ENCODE results near the gene SNX22. TPM values are rescaled to one million over a fixed set of nuclear protein-coding genes. Genes with fewer than 3 reads are reported as not detected.

Gene SNX22
- total and polyA plus RNA-seq, 9 of the 15 experiments (the other 6 are each of a cell fraction or from before 2014, with no cell fraction given), result 0.91 to 3.0 (median 2.0) TPM

- TF ChIP-seq PML (IDR thresholded peaks at IDR 0.05; ENCODE audit: low read length) (no peak), REST (IDR thresholded peaks at IDR 0.05; ENCODE audit: borderline replicate concordance) (0 out of 2 replicates have a peak, but pooled peaks have one; percentile 15), REST (CRISPR knock-in tag; IDR thresholded peaks at IDR 0.05; ENCODE audit: low read depth) (no peak), AFF4 (CRISPR knock-in tag; IDR thresholded peaks at IDR 0.05) (no peak), MEIS2 (IDR thresholded peaks at IDR 0.05; ENCODE audit: partially characterized antibody) (peak; percentile 96), ZC3H8 (IDR thresholded peaks at IDR 0.05) (no peak), ZNF586 (CRISPR knock-in tag; conservative IDR thresholded peaks at IDR 0.05) (no peak), THRAP3 (IDR thresholded peaks at IDR 0.05; ENCODE audit: borderline replicate concordance) (no peak), TARDBP (IDR thresholded peaks at IDR 0.05) (no peak), UBTF (IDR thresholded peaks at IDR 0.05; ENCODE audit: borderline replicate concordance in 1 of 2, low read depth in 2 of 2, low read length in 2 of 2) (no peak), TCFL5 (CRISPR knock-in tag; conservative IDR thresholded peaks at IDR 0.05) (no peak), SMAD2 (IDR thresholded peaks at IDR 0.05; ENCODE audit: low read depth, low read length) (no peak), KLF1 (tag; IDR thresholded peaks at IDR 0.05) (no peak), EZH2 (IDR thresholded peaks at IDR 0.05; ENCODE audit: borderline replicate concordance, low read depth, low read length) (no peak), NCOA2 (IDR thresholded peaks at IDR 0.05; ENCODE audit: partially characterized antibody in 2 of 2) (no peak)
Measured at GRCh38 chr15:64105113-64105704, 46.3 kb upstream of the SNX22 start (continued).

Data from K562 (cell line).